Measurements from ENCODE around the gene ANKRD34C. TPM values are rescaled to one million over a fixed set of nuclear protein-coding genes. Genes with fewer than 3 reads are reported as not detected.

The ANKRD34C gene
- polyA plus RNA-seq, 1 donor (not counting 4 experiments of a cell fraction or from before 2014, with no cell fraction given), result not detected

GRCh38 chr15:79296583-79296982 lies 14.1 kb downstream of the ANKRD34C start:
- no peak overlapping the region for H3K27ac ChIP-seq (ENCODE audit: control insufficient read depth, insufficient read depth, low read length)
- FAIRE-seq (no peak), DNase-seq (ENCODE audit: low read depth, low spot score) (no peak)
- dilution Hi-C loops (cut with MboI; ENCODE audit: extremely low pct_ligation_motif_present, low sequenced_read_pairs), result no loop called here
- H3K9ac ChIP-seq (ENCODE audit: control insufficient read depth, extremely low read depth, insufficient read depth, low read length), result no peak overlapping the region
- no peak overlapping the region for H2AFZ ChIP-seq (ENCODE audit: control insufficient read depth, low read length)
- no peaks in the 10 kb centered on the region for H3K27me3 ChIP-seq (ENCODE audit: control insufficient read depth, extremely low read depth, insufficient read depth, low read length)
- no peak overlapping the region for H3K4me3 ChIP-seq (ENCODE audit: control insufficient read depth in 2 of 3, extremely low read depth in 1 of 3, insufficient read depth in 2 of 3, low read depth in 1 of 3, low read length in 3 of 3)
- no peaks in the 10 kb centered on the region for H3K9me3 ChIP-seq (ENCODE audit: control insufficient read depth, low read depth, low read length)
- no peaks in the 10 kb centered on the region for H3K4me1 ChIP-seq (ENCODE audit: control insufficient read depth, extremely low read depth, insufficient read depth, low read length)
- H3K9me1 ChIP-seq (ENCODE audit: control insufficient read depth, extremely low read depth, insufficient read depth, low read length), result no peaks in the 10 kb centered on the region
- H3K36me3 ChIP-seq (ENCODE audit: control insufficient read depth in 2 of 2, extremely low read depth in 1 of 2, insufficient read depth in 2 of 2, low read length in 2 of 2), result no peaks in the 10 kb centered on the region
- no peak overlapping the region for H3K4me2 ChIP-seq (ENCODE audit: control insufficient read depth, extremely low read depth, insufficient read depth, low read depth, low read length)
- no peaks in the 10 kb centered on the region for H4K20me1 ChIP-seq (ENCODE audit: control insufficient read depth, extremely low read depth, insufficient read depth, low read length)
- no peaks in the 10 kb centered on the region for H3K79me2 ChIP-seq (ENCODE audit: control insufficient read depth, insufficient read depth, low read length)
- TF ChIP-seq CTCF (optimal IDR thresholded peaks at IDR 0.05 in 1 of 3, IDR thresholded peaks at IDR 0.05 in 1 of 3, conservative IDR thresholded peaks at IDR 0.05 in 1 of 3; ENCODE audit: extremely low read depth in 1 of 3, insufficient read depth in 2 of 3, low read length in 3 of 3) (peak; percentile 20 to 53 (median 45)), EZH2 (IDR thresholded peaks at IDR 0.05; ENCODE audit: low read length) (no peak)

DNA sequence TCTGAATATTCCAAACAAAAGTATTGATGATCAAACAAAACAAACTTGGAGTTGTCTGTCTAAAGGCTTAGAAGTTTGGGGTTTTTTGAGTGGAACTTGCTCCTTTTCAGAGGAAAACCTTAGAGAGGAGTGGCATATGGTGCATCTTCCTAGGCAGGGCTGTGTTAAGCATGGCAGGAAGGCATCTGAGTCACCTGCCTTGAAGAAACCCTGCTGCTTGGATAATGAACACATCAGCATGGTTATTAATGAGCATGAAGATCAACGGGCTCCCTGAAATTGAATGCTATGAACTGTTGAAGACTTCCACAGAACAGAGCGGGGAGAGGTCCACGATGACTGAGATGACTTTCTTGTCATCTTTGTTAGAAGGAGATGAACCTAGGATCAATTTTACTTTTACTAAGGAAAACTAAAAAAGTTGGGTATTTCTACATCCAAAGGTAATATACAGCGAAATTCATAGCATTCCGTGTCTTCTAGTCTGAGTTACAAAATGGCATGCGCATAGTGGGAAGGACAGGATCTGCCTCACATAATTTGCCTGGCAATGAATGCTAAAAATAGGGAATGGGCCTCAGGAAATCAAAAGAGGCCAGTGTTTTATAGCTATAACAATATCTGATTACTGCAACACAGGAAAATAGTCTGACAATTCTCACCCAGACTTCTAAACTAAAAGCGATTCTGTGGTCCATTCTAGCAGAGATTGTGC lies 16.8 kb downstream of the ANKRD34C start:
- Histone ChIP-seq H3K79me2 (ENCODE audit: control insufficient read depth, insufficient read depth, low read length) (no peaks in the 10 kb centered on the region), H2AFZ (ENCODE audit: control insufficient read depth, low read length) (no peak overlapping the region), H3K9me1 (ENCODE audit: control insufficient read depth, extremely low read depth, insufficient read depth, low read length) (no peaks in the 10 kb centered on the region), H3K27me3 (ENCODE audit: control insufficient read depth, extremely low read depth, insufficient read depth, low read length) (no peaks in the 10 kb centered on the region), H3K4me3 (ENCODE audit: control insufficient read depth in 2 of 3, extremely low read depth in 1 of 3, insufficient read depth in 2 of 3, low read depth in 1 of 3, low read length in 3 of 3) (no peak overlapping the region), H3K36me3 (ENCODE audit: control insufficient read depth in 2 of 2, extremely low read depth in 1 of 2, insufficient read depth in 2 of 2, low read length in 2 of 2) (no peaks in the 10 kb centered on the region), H4K20me1 (ENCODE audit: control insufficient read depth, extremely low read depth, insufficient read depth, low read length) (no peaks in the 10 kb centered on the region), H3K27ac (ENCODE audit: control insufficient read depth, insufficient read depth, low read length) (no peak overlapping the region), H3K4me1 (ENCODE audit: control insufficient read depth, extremely low read depth, insufficient read depth, low read length) (no peaks in the 10 kb centered on the region), H3K9me3 (ENCODE audit: control insufficient read depth, low read depth, low read length) (no peaks in the 10 kb centered on the region), H3K4me2 (ENCODE audit: control insufficient read depth, extremely low read depth, insufficient read depth, low read depth, low read length) (no peak overlapping the region), H3K9ac (ENCODE audit: control insufficient read depth, extremely low read depth, insufficient read depth, low read length) (no peak overlapping the region)
- no peak for FAIRE-seq
- DNase-seq (ENCODE audit: low read depth, low spot score), result no peak
- dilution Hi-C loops (cut with MboI; ENCODE audit: extremely low pct_ligation_motif_present, low sequenced_read_pairs), result no loop called here
- no peak for TF ChIP-seq EZH2 (IDR thresholded peaks at IDR 0.05; ENCODE audit: low read length)
- no peak for TF ChIP-seq CTCF (optimal IDR thresholded peaks at IDR 0.05 in 1 of 3, IDR thresholded peaks at IDR 0.05 in 1 of 3, conservative IDR thresholded peaks at IDR 0.05 in 1 of 3; ENCODE audit: extremely low read depth in 1 of 3, insufficient read depth in 2 of 3, low read length in 3 of 3)
